Testis (tissue), 3 donors: Measurements from ENCODE around the gene DOLK. TPM values are rescaled to one million over a fixed set of nuclear protein-coding genes. Genes with fewer than 3 reads are reported as not detected.

Experiments
- DNase-seq: peaks from one replicate; pipeline ENCODE4 v3.0.0-alpha.2; 2019
- H3K27ac ChIP-seq, 2 donors: fragments of 200-600 bp; sonication (generic); one replicate each; pipeline ENCODE4 v1.5.1; 2019
- H3K27me3 ChIP-seq: fragments of 200-600 bp; sonication (generic); one replicate; pipeline ENCODE4 v1.5.1; 2019
- H3K36me3 ChIP-seq: fragments of 200-600 bp; sonication (generic); one replicate; pipeline ENCODE4 v1.5.1; 2017; ENCODE audit warnings: low read depth; ENCODE audit errors: missing control alignments
- H3K4me1 ChIP-seq: fragments of 200-600 bp; sonication (generic); one replicate; pipeline ENCODE4 v1.5.1; 2019
- H3K4me3 ChIP-seq, 2 donors: fragments of 200-600 bp; sonication (generic); one replicate each; pipeline ENCODE4 v1.5.1; 2017 to 2019
- H3K9me3 ChIP-seq: fragments of 200-600 bp; sonication (generic); one replicate; pipeline ENCODE4 v1.5.1; 2017
- CTCF ChIP-seq, 3 experiments: fragments of 450-650 bp in 2 of 3; fragments of 200-600 bp in 1 of 3; sonication (generic) in 1 of 3; IDR thresholded peaks; one replicate each; pipeline ENCODE4 v1.5.1; 2016 to 2019; ENCODE audit warnings: antibody characterized with exemption in 3 of 3, mild to moderate bottlenecking in 2 of 3, moderate library complexity in 1 of 3
- POLR2A ChIP-seq: fragments of 450-650 bp; IDR thresholded peaks from one replicate; pipeline ENCODE4 v1.6.1; 2017; ENCODE audit warnings: antibody characterized with exemption, mild to moderate bottlenecking, moderate library complexity
- WGBS, 2 donors: methylation state at CpG; one replicate each; pipeline ENCODE4 v1.1.5; 2018; 5-methylcytosine and 5-hydroxymethylcytosine counted together
- intact Hi-C: fragments of 100-400 bp; cut with DNase I; formaldehyde crosslinking; loops from one replicate; pipeline ENCODE4 v1.15.1; 2023; ENCODE audit warnings: low total_unique reads
- polyA plus RNA-seq: library from polyadenylated mRNA; stranded (reverse); fragments of 350-450 nt; fragmentation: Illumina TruSeq; extraction: RNeasy Lipid Tissue Mini Kit (QIAGEN cat#74804); gene quantifications from one replicate; pipeline ENCODE4 v1.2.3, GENCODE V29; 2014; ENCODE audit warnings: low read depth, low replicate concordance; ENCODE audit not compliant: insufficient read depth
- total RNA-seq, 2 donors: library from RNA; depleted of rRNA; stranded (reverse); fragments of >200 nt; gene quantifications; one replicate each; pipeline ENCODE4 v1.2.3, GENCODE V29; 2016

DOLK gene
- total and polyA plus RNA-seq, 3 donors from 2014 or later, result 26.4 to 36.9 (median 29.4) TPM

DNA sequence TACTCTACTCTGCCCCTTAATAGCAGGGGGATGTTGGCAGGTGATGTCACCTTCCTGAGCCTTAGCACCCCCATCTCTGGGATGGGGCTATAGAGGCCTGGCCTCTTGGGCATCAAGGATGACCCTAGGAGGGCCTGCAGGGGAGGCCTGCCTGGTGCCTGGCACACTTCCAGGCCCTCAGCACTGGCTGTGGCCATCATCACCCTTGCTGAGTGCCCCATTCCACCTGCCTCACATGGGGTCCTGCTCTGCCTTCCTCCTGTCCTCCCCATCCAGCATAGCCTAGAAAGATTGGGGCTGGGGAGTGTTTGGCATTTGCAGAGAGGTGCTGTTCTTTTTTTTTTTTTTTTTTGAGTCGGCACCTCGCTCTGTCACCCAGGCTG lies 44.3 kb downstream of the DOLK start:
- no peaks in the 10 kb centered on the region for H3K9me3 ChIP-seq
- H3K36me3 ChIP-seq, result no peaks in the 10 kb centered on the region
- H3K27me3 ChIP-seq, result no peaks in the 10 kb centered on the region
- peaks cover 25% of the 10 kb centered on the region for H3K4me1 ChIP-seq
- TF ChIP-seq POLR2A (no peak), CTCF (IDR thresholded peaks at IDR 0.05) (no peak)
- H3K4me3 ChIP-seq, result no peak overlapping the region
- H3K27ac ChIP-seq, result no peak overlapping the region
- WGBS, 2 donors, result 88 to 92% methylated on average over 2 of the region's 2 CpGs
- DNase-seq, result no peak
- intact Hi-C loops, result no loop called here

DNA sequence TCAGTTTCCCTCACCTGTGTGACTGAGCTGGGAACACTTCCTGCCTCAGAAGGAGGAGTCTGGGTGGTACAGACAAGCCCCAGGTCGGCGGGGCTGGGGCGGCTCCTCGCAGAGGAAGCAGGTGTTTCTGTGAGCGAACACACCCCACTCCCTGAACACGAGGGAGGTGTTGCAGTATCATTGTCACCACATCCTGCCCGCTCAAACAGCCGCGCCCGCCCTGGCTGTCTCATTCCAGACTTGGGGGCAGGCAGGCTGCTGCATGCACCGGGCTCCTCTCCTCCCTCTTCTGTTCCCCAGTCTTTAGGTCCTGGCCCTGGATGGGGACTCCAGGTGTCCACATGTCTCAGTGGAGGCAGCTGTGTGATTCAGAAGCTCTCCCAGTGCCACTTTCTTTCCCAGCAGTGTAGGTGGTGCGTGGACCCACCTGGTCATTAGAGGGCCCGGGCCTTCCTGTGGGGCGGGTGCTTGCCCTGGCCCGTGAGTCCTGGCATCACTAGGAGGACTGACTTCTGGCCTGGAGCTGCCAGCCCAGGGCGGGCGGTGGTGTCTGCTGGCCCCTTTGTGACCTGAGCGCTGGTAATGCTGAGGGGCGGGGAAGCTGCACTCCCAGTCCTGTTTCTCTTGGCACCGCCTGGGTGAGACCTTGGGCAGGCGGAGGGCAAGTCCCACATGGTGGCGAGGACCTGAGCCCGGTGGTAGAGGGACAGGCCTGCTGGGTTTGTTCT lies 44.9 kb downstream of the DOLK start:
- WGBS, 2 donors, result 72 to 80% methylated on average over 11 to 23 of the region's 23 CpGs
- DNase-seq, result no peak

GRCh38 chr9:128901822-128902221 lies 45.6 kb downstream of the DOLK start:
- H3K36me3 ChIP-seq, result no peaks in the 10 kb centered on the region
- WGBS, 2 donors, result 78 to 91% methylated on average over 4 to 5 of the region's 5 CpGs
- H3K9me3 ChIP-seq, result no peaks in the 10 kb centered on the region
- TF ChIP-seq CTCF (IDR thresholded peaks at IDR 0.05) (no peak), POLR2A (no peak)
- H3K27ac ChIP-seq, result no peak overlapping the region
- H3K4me1 ChIP-seq, result peaks cover 18% of the 10 kb centered on the region
- no peak overlapping the region for H3K4me3 ChIP-seq
- intact Hi-C loops, result no loop called here
- DNase-seq, result no peak
- H3K27me3 ChIP-seq, result no peaks in the 10 kb centered on the region

More for the DNA sequence above, 44.9 kb downstream of the DOLK start:
- Histone ChIP-seq H3K4me3 (no peak overlapping the region), H3K36me3 (no peaks in the 10 kb centered on the region), H3K27ac (no peak overlapping the region), H3K4me1 (peaks cover 25% of the 10 kb centered on the region), H3K27me3 (no peaks in the 10 kb centered on the region), H3K9me3 (no peaks in the 10 kb centered on the region)
- intact Hi-C loops, result no loop called here
- no peak for TF ChIP-seq CTCF (IDR thresholded peaks at IDR 0.05)
- no peak for TF ChIP-seq POLR2A

- intact Hi-C loops, result no loop called here
- H3K27ac ChIP-seq, result no peak overlapping the region
- no peak overlapping the region for H3K4me3 ChIP-seq
- 66 to 87% methylated on average over 7 of the region's 7 CpGs for WGBS, 2 donors
- TF ChIP-seq CTCF (IDR thresholded peaks at IDR 0.05) (no peak), POLR2A (no peak)
- DNase-seq, result no peak
- H3K4me1 ChIP-seq, result peaks cover 16% of the 10 kb centered on the region
- H3K9me3 ChIP-seq, result no peaks in the 10 kb centered on the region
- H3K27me3 ChIP-seq, result no peaks in the 10 kb centered on the region
- no peaks in the 10 kb centered on the region for H3K36me3 ChIP-seq
These were observed 46.0 kb downstream of the DOLK start for GRCh38 chr9:128901379-128901778.
